H1 (cell line): ENCODE measurements around the gene SLC25A48. TPM values are rescaled to one million over a fixed set of nuclear protein-coding genes. Genes with fewer than 3 reads are reported as not detected.

Experiments used
- CTCF ChIA-PET: fragments of 300-600 bp; sonication (Branson Sonifier 250); formaldehyde crosslinking; loops from one replicate; lab custom pipeline; 2021; ENCODE audit not compliant: partially characterized antibody; lab: Charles Lee
- POLR2A ChIA-PET: fragments of 300-600 bp; sonication (Branson Sonifier 250); formaldehyde crosslinking; loops from one replicate; lab custom pipeline; 2021; ENCODE audit warnings: inconsistent platforms; ENCODE audit not compliant: partially characterized antibody; lab: Charles Lee
- DNase-seq, 2 experiments: peaks; one replicate each; pipeline versions ENCODE4 v3.0.0 to v3.0.0-alpha.2; 2010 to 2022; ENCODE audit warnings: low spot score in 2 of 2, low read depth in 1 of 2, mixed read lengths in 1 of 2
- FAIRE-seq: peaks from 2 replicates; lab custom pipeline; 2011; peaks lifted over from hg19 to GRCh38; lab: Jason Lieb, UNC
- H2AFZ ChIP-seq: 2 replicates; pipeline ENCODE4 v1.8.1; 2012; ENCODE audit warnings: low read length, inconsistent platforms
- H2AK5ac ChIP-seq: 2 replicates; pipeline ENCODE4 v1.6.1; 2013; ENCODE audit warnings: low read depth, low read length
- H2BK120ac ChIP-seq: replicated peaks from 2 replicates; pipeline ENCODE3; 2013; ENCODE audit warnings: low read depth, low read length, inconsistent platforms
- H2BK12ac ChIP-seq: 2 replicates; pipeline ENCODE4 v1.6.1; 2013; ENCODE audit warnings: low read depth, low read length
- H2BK15ac ChIP-seq: 2 replicates; pipeline ENCODE4 v1.6.1; 2013; ENCODE audit warnings: low read length
- H2BK20ac ChIP-seq: 2 replicates; pipeline ENCODE4 v1.6.1; 2013; ENCODE audit warnings: low read length
- H2BK5ac ChIP-seq: 2 replicates; pipeline ENCODE4 v1.6.1; 2013; ENCODE audit warnings: low read depth, low read length
- H3K14ac ChIP-seq: 2 replicates; pipeline ENCODE4 v1.6.1; 2013; ENCODE audit warnings: inconsistent platforms; ENCODE audit not compliant: insufficient read length
- H3K18ac ChIP-seq: 2 replicates; pipeline ENCODE4 v1.6.1; 2013; ENCODE audit warnings: low read length; ENCODE audit errors: extremely low read depth
- H3K23ac ChIP-seq: 2 replicates; pipeline ENCODE4 v1.6.1; 2013; ENCODE audit warnings: inconsistent platforms; ENCODE audit not compliant: insufficient read length
- H3K23me2 ChIP-seq: 2 replicates; pipeline ENCODE4 v1.6.1; 2013; ENCODE audit warnings: low read depth, low read length
- H3K27ac ChIP-seq: 2 replicates; pipeline ENCODE4 v1.6.1; 2011; ENCODE audit warnings: low read depth, low read length, inconsistent platforms
- H3K27me3 ChIP-seq, 4 experiments: replicated peaks in 1 of 4; 1 replicate in 1 of 4; 2 replicates in 3 of 4; pipeline versions ENCODE4 v1.6.1 to v1.8.1; 2011 to 2013; ENCODE audit warnings: low read length in 3 of 4, mild to moderate bottlenecking in 3 of 4, inconsistent platforms in 2 of 4, mixed read lengths in 2 of 4, moderate library complexity in 1 of 4; ENCODE audit not compliant: control insufficient read depth in 3 of 4, insufficient read depth in 3 of 4; ENCODE audit errors: extremely low read depth in 1 of 4
- H3K36me3 ChIP-seq, 4 experiments: 2 replicates each; pipeline versions ENCODE4 v1.6.1 to v1.8.1; 2011 to 2013; ENCODE audit warnings: mild to moderate bottlenecking in 4 of 4, low read length in 3 of 4, moderate library complexity in 2 of 4, control low read depth in 1 of 4, inconsistent platforms in 1 of 4; ENCODE audit not compliant: insufficient read depth in 4 of 4, control insufficient read depth in 2 of 4
- H3K4ac ChIP-seq: replicated peaks from 2 replicates; pipeline ENCODE3; 2013; ENCODE audit warnings: low read length, low read depth, mixed read lengths, inconsistent platforms; ENCODE audit not compliant: insufficient read length
- H3K4me1 ChIP-seq, 4 experiments: replicated peaks in 1 of 4; 1 replicate in 1 of 4; 2 replicates in 3 of 4; pipeline versions ENCODE4 v1.6.1 to v1.8.1; 2011 to 2013; ENCODE audit warnings: low read length in 3 of 4, inconsistent platforms in 2 of 4, mixed read lengths in 1 of 4; ENCODE audit not compliant: insufficient read depth in 4 of 4, control insufficient read depth in 3 of 4
- H3K4me2 ChIP-seq, 2 experiments: 2 replicates each; pipeline versions ENCODE4 v1.6.1 to v1.8.1; 2011 to 2013; ENCODE audit warnings: low read depth in 2 of 2, low read length in 2 of 2, control low read depth in 1 of 2, inconsistent platforms in 1 of 2, mild to moderate bottlenecking in 1 of 2; ENCODE audit not compliant: insufficient read depth in 1 of 2
- H3K4me3 ChIP-seq, 4 experiments: fragments of 200-600, 300-600 bp in 1 of 4; sonication (generic), shearing (Covaris generic), sonication (Bioruptor Twin) in 1 of 4; 2 replicates each; pipeline versions ENCODE4 v1.5.1 to v1.8.1; 2011 to 2016; ENCODE audit warnings: low read length in 4 of 4, low read depth in 3 of 4, control low read depth in 2 of 4, inconsistent platforms in 2 of 4, mild to moderate bottlenecking in 2 of 4, mixed read lengths in 1 of 4, moderate library complexity in 1 of 4; ENCODE audit not compliant: insufficient read depth in 2 of 4; ENCODE audit errors: extremely low read depth in 1 of 4
- H3K56ac ChIP-seq: replicated peaks from 2 replicates; pipeline ENCODE3; 2013; ENCODE audit warnings: low read depth, mild to moderate bottlenecking, mixed read lengths, low read length, inconsistent platforms; ENCODE audit not compliant: insufficient read length
- H3K79me1 ChIP-seq: 2 replicates; pipeline ENCODE4 v1.6.1; 2013; ENCODE audit warnings: low read depth, low read length, control low read depth
- H3K79me2 ChIP-seq, 2 experiments: 2 replicates each; pipeline versions ENCODE4 v1.6.1 to v1.8.1; 2012 to 2013; ENCODE audit warnings: low read length in 2 of 2, mild to moderate bottlenecking in 2 of 2, inconsistent platforms in 1 of 2; ENCODE audit not compliant: insufficient read depth in 2 of 2, control insufficient read depth in 1 of 2
- H3K9ac ChIP-seq, 4 experiments: replicated peaks in 1 of 4; 1 replicate in 1 of 4; 2 replicates in 3 of 4; pipeline versions ENCODE4 v1.6.1 to v1.8.1; 2011 to 2013; ENCODE audit warnings: low read depth in 3 of 4, low read length in 3 of 4, control low read depth in 2 of 4, mild to moderate bottlenecking in 2 of 4, moderate library complexity in 2 of 4, inconsistent platforms in 1 of 4; ENCODE audit errors: extremely low read depth in 1 of 4
- H3K9me3 ChIP-seq, 2 experiments: 2 replicates each; pipeline versions ENCODE4 v1.6.1 to v1.8.1; 2012 to 2013; ENCODE audit warnings: mild to moderate bottlenecking in 2 of 2, moderate library complexity in 2 of 2, control low read depth in 1 of 2, inconsistent platforms in 1 of 2, low read depth in 1 of 2, low read length in 1 of 2, mixed read lengths in 1 of 2; ENCODE audit not compliant: insufficient read depth in 2 of 2
- H4K20me1 ChIP-seq, 2 experiments: replicated peaks in 1 of 2; 2 replicates each; pipeline versions ENCODE3 to v1.8.1; 2011 to 2013; ENCODE audit warnings: inconsistent platforms in 2 of 2, low read length in 2 of 2, mild to moderate bottlenecking in 1 of 2; ENCODE audit not compliant: insufficient read depth in 2 of 2, control insufficient read depth in 1 of 2
- H4K5ac ChIP-seq: 2 replicates; pipeline ENCODE4 v1.6.1; 2013; ENCODE audit warnings: low read length, low read depth, mixed read lengths, inconsistent platforms; ENCODE audit not compliant: insufficient read length
- H4K8ac ChIP-seq: 2 replicates; pipeline ENCODE4 v1.8.0; 2013; ENCODE audit warnings: mild to moderate bottlenecking, moderate library complexity, low read length, inconsistent platforms; ENCODE audit not compliant: insufficient read depth; ENCODE audit errors: extremely low read depth
- H4K91ac ChIP-seq: replicated peaks from 2 replicates; pipeline ENCODE3; 2013; ENCODE audit warnings: low read length, mixed read lengths, inconsistent platforms; ENCODE audit not compliant: insufficient read length
- CBX5 ChIP-seq: fragments of 300-800, 300-1000 bp; sonication (generic); IDR thresholded peaks from 2 replicates; pipeline ENCODE4 v1.7.1; 2016; ENCODE audit warnings: antibody characterized with exemption, low read length, low read depth
- CTBP2 ChIP-seq: IDR thresholded peaks from 2 replicates; pipeline ENCODE4 v1.7.0; 2011; ENCODE audit warnings: borderline replicate concordance, mild to moderate bottlenecking, moderate library complexity, mixed read lengths, low read length; ENCODE audit not compliant: insufficient read depth, insufficient read length
- CTCF ChIP-seq, 3 experiments: IDR thresholded peaks; 1 replicate in 2 of 3; 2 replicates in 1 of 3; pipeline versions ENCODE4 v1.5.1 to v1.6.1; 2011; ENCODE audit warnings: low read length in 3 of 3, mild to moderate bottlenecking in 3 of 3, inconsistent platforms in 2 of 3, low read depth in 1 of 3, moderate library complexity in 1 of 3; ENCODE audit not compliant: insufficient read depth in 1 of 3; ENCODE audit errors: control extremely low read depth in 1 of 3
- EGR1 ChIP-seq: IDR thresholded peaks from 2 replicates; pipeline ENCODE4 v1.6.1; 2011; ENCODE audit warnings: low read depth, low read length, borderline replicate concordance
- JUND ChIP-seq: IDR thresholded peaks from 2 replicates; pipeline ENCODE4 v1.6.1; 2011; ENCODE audit warnings: mild to moderate bottlenecking, improper control_type of control experiment, low read length
- MAX ChIP-seq: IDR thresholded peaks from 2 replicates; pipeline ENCODE4 v1.6.1; 2012; ENCODE audit warnings: inconsistent platforms
- PHF8 ChIP-seq: fragments of 200-600 bp; sonication (generic); conservative IDR thresholded peaks from 2 replicates; pipeline ENCODE4 v1.7.1; 2012; ENCODE audit warnings: low read depth, mild to moderate bottlenecking, inconsistent platforms, low read length, moderate library complexity
- SIN3A ChIP-seq, 2 experiments: IDR thresholded peaks in 1 of 2; conservative IDR thresholded peaks in 1 of 2; 2 replicates each; pipeline ENCODE4 v1.6.1; 2011 to 2012; ENCODE audit warnings: low read length in 2 of 2, improper control_type of control experiment in 1 of 2, low read depth in 1 of 2, mild to moderate bottlenecking in 1 of 2
- SP1 ChIP-seq: IDR thresholded peaks from 2 replicates; pipeline ENCODE4 v1.6.1; 2011; ENCODE audit warnings: low read depth, low read length
- USF2 ChIP-seq: IDR thresholded peaks from 2 replicates; pipeline ENCODE4 v1.6.1; 2011; ENCODE audit warnings: low read length, improper control_type of control experiment
- YY1 ChIP-seq: IDR thresholded peaks from 2 replicates; pipeline ENCODE4 v1.6.1; 2011; ENCODE audit warnings: low read depth, mild to moderate bottlenecking, low read length
- polyA plus RNA-seq, 7 experiments: library from polyadenylated mRNA; depleted of rRNA in 3 of 7; stranded (reverse) in 5 of 7; unstranded in 2 of 7; fragments of >200 nt in 5 of 7; fragments of 200-250 nt in 2 of 7; gene quantifications; 1 replicate in 5 of 7; 2 replicates in 1 of 7; 4 replicates in 1 of 7; pipeline versions ENCODE4 v1.2.1 to v1.2.3, GENCODE V29; 2011 to 2013; ENCODE audit warnings: missing spikeins in 2 of 7, mixed read lengths in 2 of 7
- total RNA-seq: library from RNA; stranded (reverse); fragmentation: NEBNext Ultra II Directional; extraction: Animal tissue kit (Norgen Biotek cat#: 25700); gene quantifications from 2 replicates; pipeline ENCODE4 v1.2.1, GENCODE V29; 2021

The SLC25A48 gene
- total and polyA plus RNA-seq, 2 of the 8 experiments (the other 6 are each of a cell fraction or from before 2014, with no cell fraction given) = 1.3 to 1.8 TPM

GRCh38 chr5:135862086-135862485 lies 27.6 kb downstream of the SLC25A48 start:
- no peak overlapping the region for H4K5ac ChIP-seq
- no peaks in the 10 kb centered on the region for H3K27me3 ChIP-seq
- no peak overlapping the region for H2BK5ac ChIP-seq
- H3K79me2 ChIP-seq = no peaks in the 10 kb centered on the region
- no peak overlapping the region for H3K4me3 ChIP-seq
- H3K23me2 ChIP-seq = no peaks in the 10 kb centered on the region; the same call in 1 of the 2 replicates
- DNase-seq (no peak), FAIRE-seq (no peak)
- H3K4me2 ChIP-seq = no peak overlapping the region
- no peak overlapping the region for H2BK15ac ChIP-seq
- no peak overlapping the region for H3K23ac ChIP-seq
- H3K4ac ChIP-seq = no peak overlapping the region
- no peaks in the 10 kb centered on the region for H4K20me1 ChIP-seq
- H2BK12ac ChIP-seq = no peak overlapping the region
- no peak overlapping the region for H3K9ac ChIP-seq
- no peak overlapping the region for H2AFZ ChIP-seq
- no peaks in the 10 kb centered on the region for H3K36me3 ChIP-seq
- no peak overlapping the region for H3K27ac ChIP-seq
- no peak overlapping the region for H3K56ac ChIP-seq
- CTCF ChIA-PET = interaction anchor here (1.2 kb wide), 1 partner anchor 27 kb away, joined by 3 read pairs; no protein-coding TSS in a partner anchor
- no peak overlapping the region for H2BK120ac ChIP-seq
- no peaks in the 10 kb centered on the region for H3K79me1 ChIP-seq
- H3K9me3 ChIP-seq = no peaks in the 10 kb centered on the region; a peak in 1 of 4 replicates
- H2BK20ac ChIP-seq = no peak overlapping the region
- no peak overlapping the region for H3K14ac ChIP-seq
- no peak overlapping the region for H2AK5ac ChIP-seq
- H3K18ac ChIP-seq = no peak overlapping the region
- H3K4me1 ChIP-seq = no peaks in the 10 kb centered on the region
- no peak overlapping the region for H4K91ac ChIP-seq
- no peak overlapping the region for H4K8ac ChIP-seq
- POLR2A ChIA-PET = no interaction called here
- TF ChIP-seq SIN3A (conservative IDR thresholded peaks at IDR 0.05 in 1 of 2, IDR thresholded peaks at IDR 0.05 in 1 of 2; ENCODE audit: low read depth in 1 of 2, low read length in 2 of 2) (no peak), EGR1 (no peak), USF2 (no peak), CTBP2 (no peak), CBX5 (no peak), YY1 (no peak), JUND (no peak), SP1 (no peak), PHF8 (no peak), CTCF (IDR thresholded peaks at IDR 0.05; ENCODE audit: control extremely low read depth in 1 of 3, insufficient read depth in 1 of 3, low read depth in 1 of 3, low read length in 3 of 3) (no peak), MAX (no peak)
